NCI-H748 treated with DMSO at 0.1 percent for 48 hours (cell line): ENCODE results near the gene CEACAM8.
"Not testable (repeated sequence)": the region's sequence is repeated elsewhere in the genome, so short reads cannot be mapped to it uniquely, and the experiment has no call there.

Experiments used
- DNase-seq: peaks from one replicate; lab custom pipeline; 2025; lab: John Stamatoyannopoulos, UW

CEACAM8 gene

DNA sequence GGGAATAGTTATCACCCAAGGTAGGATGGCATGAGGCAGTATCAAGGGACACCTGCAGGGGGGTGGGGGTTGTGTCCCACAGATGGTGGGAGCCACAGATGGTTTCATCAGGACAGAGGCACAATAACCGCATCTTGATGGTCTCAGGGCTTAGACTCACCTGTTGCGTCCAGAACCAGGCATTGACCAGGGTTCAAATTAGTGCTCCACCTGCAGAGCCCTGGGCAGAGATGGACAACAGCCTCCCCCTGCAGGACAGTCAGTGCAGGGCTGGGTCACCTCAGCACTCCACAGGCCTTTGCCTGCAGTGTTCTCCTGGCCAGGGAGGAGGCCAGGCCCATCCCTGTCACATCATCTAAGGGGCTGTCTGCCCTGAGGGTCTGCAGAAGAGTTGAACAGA lies 51.9 kb downstream of the CEACAM8 start:
- no peak for DNase-seq

DNA sequence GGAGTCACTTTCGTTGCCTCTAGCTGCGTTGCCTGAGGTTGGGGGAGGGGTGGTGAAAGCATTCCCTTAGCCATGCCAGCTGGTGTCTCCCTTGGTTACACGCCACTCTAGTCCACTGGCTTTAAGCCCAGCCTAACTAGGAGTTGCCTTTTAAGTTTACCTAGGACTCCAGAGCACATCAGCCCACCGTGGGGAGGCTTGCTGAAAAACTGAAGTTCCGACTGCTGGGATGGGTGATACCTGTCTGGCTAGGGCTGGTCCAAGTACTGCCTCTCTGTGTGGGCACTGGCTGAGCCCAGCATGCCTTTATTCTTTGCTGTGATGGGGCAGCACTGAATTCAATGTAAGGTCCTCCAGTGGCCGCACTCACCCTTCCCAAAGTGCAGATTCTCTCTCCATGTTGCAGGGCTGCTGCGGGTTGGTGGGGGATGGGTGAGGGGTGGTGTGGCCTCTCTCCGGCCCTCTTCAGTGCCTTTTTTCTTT lies 54.6 kb downstream of the CEACAM8 start:
- DNase-seq: no peak

DNA sequence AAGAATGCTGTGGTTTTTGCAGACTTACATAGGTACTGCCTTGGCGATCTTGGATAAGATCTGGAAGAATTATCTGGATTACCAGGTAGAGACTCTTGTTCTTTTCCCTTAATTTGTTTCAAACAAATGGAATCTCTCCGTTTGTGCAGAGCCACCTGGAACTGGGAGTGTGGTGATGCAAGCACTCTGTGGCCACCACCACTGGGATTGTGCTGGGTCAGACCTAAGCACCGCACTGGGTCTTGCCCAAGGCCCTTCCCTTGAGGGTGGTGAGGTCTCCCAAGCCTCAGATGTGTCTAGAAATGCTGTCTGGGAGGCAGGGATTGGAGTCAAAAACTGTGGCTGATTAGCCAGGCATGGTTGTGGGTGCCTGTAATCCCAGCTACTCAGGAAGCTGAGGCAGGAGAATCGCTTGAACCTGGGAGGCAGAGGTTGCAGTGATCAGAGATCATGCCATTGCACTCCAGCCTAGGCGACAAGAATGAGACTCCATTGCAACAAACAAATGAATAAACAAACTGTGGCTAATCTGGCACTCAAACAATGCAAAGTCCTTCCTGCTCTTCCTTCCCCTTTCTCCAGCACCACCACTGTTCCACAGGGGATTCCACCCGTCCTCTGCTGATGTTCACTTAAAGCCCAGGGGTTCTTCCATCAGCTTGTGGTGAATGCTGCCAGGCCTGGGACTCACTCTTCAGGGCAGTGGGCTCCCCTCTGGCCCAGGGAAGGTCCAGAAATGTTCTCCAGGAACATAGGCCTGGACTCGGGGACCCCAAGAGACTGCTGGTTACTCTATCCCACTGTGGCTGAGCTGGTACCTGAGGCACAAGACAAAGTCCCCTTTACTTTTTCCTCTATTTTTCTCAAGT lies 55.6 kb downstream of the CEACAM8 start:
- DNase-seq: no peak

DNA sequence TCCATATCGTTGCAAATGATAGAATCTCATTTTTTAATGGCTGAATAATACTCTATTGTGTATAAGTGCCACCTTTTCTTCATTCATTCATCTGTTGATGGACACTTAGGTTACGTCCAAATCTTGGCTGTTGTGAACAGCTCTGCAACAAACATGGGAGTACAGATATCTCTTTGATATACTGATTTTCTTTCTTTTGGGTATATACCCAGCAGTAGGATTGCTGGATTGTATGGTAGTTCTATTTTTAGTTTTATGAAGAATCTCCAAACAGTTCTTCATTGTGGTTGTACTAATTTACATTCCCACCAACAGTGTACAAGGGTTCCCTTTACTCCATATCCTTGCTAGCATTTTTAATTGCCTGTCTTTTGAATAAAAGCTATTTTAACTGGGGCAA lies 59.4 kb downstream of the CEACAM8 start:
- not testable (repeated sequence) for DNase-seq

DNA sequence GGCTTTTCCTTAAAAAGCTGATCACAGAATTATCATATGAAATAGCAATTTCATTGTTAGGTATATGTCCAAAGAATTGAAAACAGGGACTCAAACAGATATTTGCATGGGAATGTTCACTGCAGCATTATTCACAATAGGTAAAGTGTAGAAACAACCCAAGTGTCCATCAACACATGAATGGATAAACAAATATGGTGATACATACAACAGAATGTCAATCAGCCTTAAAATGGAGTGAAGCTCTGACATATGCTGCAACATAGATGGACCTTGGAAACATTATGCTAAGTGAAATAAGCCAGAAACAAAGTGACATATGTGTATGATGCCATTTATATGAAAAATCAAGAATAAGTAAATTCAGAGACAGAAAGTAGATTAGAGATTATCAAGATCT lies 60.3 kb downstream of the CEACAM8 start:
- no peak for DNase-seq

DNA sequence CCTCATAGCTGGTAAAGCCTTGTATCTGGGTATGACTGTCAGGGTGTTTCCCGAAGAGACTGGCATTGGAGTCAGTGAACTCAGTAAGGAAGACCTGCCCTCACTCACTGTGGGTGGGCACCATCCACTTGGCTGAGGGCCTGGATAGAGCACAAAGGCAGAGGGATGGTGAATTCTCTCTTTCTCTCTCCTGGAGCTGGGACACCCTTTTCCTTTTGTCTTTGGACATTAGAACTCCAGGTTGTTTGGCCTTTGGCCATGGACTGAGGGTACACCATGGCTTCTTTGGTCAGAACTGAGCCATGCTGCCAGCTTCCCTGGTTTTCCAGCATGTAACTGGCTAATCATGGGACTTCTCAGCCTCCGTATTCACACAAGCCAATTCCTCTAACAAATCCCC lies 61.8 kb downstream of the CEACAM8 start:
- DNase-seq: no peak

DNA sequence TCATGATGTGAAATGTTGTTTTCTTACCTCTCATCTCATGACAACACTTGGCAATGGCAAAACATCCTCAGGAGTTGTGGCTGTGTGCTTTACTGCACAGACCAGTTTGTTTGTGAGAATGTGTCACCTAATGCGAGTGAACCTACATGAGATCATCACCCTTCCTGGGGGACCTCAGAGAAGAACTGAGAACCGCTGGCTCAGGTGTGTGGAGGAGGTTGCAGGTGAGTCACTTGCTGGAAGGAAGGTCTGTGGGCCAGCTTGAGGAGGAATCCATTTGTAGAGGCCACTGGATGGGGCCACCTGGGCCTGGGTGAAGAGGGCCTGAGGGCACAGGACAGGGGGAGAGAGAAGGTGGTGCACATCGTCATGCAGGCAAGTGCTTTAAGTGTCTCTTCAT lies 63.4 kb downstream of the CEACAM8 start:
- DNase-seq: no peak
